Neural progenitor cell (in vitro differentiated cells): Measurements from ENCODE around the gene S100B.

Experiments
- CTCF ChIP-seq: fragments of 200-600 bp; sonication (generic); IDR thresholded peaks from 2 replicates; pipeline ENCODE4 v1.5.1; 2017; ENCODE audit warnings: antibody characterized with exemption, mild to moderate bottlenecking
- EZH2 ChIP-seq: fragments of 200-600 bp; sonication (generic); IDR thresholded peaks from 2 replicates; pipeline ENCODE4 v1.6.1; 2017; ENCODE audit warnings: antibody characterized with exemption, mild to moderate bottlenecking, moderate library complexity

GRCh38 chr21:46600305-46600704, 4.6 kb downstream of the S100B start:
- TF ChIP-seq CTCF (no peak), EZH2 (no peak)
